VCaP (cell line): ENCODE results near the gene CCDC102A.

Source experiments
- H3K27ac ChIP-seq: fragments of 450-650 bp; 2 replicates; pipeline ENCODE4 v1.5.1; 2017
- TF ChIP-seq, protein P1 (sequence below): fragments of 450-650 bp; conservative IDR thresholded peaks from 2 replicates; pipeline ENCODE4 v1.5.1; 2017; ENCODE audit warnings: mild to moderate bottlenecking, moderate library complexity

The CCDC102A gene

DNA sequence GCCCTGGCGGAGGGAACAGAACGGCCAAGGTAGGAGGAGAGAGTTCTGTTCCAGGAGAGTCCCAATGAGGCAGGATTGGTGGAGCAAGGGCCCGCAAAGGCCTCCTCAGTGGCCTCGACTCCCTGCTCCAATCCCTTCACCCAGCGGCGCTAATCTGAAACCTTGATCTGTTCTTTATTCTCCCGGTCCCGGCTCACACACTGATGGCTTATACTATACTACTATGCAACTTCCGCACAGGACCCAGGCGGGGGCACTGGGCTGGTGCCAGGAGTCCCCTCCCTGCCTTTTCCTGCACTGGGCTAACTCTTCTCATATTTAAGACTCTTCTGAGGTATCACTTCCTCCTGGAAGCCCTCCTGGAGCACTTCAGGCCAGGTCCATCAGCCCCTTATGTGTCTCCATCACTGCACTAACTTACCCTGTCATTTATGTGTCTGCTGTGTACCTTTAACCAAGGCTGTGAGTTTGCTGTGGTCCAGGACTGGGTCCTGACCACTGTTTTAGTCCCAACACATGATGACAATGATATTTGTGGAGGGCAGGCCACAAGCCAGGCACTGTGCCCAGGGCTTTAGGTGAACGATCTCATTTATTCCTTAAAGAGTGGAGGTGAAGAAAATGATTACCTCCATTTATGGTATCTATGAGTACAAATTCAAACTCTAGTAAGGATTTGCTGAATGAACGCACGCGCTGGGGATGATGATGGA lies 6.8 kb downstream of the CCDC102A start:
- H3K27ac ChIP-seq = no peak overlapping the region
- TF ChIP-seq, protein P1, sequence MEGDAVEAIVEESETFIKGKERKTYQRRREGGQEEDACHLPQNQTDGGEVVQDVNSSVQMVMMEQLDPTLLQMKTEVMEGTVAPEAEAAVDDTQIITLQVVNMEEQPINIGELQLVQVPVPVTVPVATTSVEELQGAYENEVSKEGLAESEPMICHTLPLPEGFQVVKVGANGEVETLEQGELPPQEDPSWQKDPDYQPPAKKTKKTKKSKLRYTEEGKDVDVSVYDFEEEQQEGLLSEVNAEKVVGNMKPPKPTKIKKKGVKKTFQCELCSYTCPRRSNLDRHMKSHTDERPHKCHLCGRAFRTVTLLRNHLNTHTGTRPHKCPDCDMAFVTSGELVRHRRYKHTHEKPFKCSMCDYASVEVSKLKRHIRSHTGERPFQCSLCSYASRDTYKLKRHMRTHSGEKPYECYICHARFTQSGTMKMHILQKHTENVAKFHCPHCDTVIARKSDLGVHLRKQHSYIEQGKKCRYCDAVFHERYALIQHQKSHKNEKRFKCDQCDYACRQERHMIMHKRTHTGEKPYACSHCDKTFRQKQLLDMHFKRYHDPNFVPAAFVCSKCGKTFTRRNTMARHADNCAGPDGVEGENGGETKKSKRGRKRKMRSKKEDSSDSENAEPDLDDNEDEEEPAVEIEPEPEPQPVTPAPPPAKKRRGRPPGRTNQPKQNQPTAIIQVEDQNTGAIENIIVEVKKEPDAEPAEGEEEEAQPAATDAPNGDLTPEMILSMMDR = no peak

DNA sequence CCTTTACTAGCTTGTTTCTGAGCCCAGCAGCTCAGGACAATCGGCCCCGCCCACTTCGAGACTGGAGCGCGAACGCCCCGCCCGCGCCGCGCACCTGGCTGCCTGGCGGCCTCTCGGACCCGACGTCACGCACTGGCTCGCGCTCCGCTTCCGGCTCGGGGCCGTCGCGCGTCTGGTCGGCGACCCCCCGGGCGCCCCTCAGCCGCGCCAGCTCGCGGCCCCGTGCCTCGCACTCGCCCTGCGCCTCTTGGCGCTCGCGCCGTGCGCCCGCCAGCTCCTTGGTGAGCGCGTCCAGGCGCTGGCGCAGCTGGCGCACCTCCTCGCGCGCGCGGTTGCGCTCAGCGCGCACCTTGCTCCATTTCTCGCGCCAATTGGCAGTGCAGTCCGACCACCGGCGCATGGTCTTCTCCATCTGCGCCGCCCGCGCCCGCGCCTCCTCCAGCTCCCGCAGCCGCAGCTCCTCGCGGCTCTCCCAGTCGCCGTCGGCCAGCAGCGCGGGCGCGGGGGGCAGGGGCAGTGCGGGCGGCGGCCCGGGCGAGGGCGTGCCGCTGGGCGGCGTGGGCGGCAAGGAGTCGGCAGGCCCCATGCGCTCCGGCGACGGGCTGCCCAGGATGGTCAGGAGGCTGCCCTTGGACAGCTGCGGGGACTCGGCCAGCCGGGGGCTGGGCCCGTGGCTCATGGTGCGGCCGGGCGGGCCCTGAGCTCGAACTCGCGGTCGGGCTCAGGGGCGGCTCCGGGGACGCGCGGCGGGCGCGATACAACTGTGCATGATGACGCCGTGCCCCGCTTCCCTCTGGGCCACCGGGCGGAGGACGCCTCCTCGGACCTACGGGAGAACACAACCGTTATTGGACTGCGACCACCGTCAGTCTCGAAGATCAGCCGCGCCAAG lies 7.6 kb downstream of the CCDC102A start:
- H3K27ac ChIP-seq = no peak overlapping the region
- TF ChIP-seq, protein P1 = no peak

DNA sequence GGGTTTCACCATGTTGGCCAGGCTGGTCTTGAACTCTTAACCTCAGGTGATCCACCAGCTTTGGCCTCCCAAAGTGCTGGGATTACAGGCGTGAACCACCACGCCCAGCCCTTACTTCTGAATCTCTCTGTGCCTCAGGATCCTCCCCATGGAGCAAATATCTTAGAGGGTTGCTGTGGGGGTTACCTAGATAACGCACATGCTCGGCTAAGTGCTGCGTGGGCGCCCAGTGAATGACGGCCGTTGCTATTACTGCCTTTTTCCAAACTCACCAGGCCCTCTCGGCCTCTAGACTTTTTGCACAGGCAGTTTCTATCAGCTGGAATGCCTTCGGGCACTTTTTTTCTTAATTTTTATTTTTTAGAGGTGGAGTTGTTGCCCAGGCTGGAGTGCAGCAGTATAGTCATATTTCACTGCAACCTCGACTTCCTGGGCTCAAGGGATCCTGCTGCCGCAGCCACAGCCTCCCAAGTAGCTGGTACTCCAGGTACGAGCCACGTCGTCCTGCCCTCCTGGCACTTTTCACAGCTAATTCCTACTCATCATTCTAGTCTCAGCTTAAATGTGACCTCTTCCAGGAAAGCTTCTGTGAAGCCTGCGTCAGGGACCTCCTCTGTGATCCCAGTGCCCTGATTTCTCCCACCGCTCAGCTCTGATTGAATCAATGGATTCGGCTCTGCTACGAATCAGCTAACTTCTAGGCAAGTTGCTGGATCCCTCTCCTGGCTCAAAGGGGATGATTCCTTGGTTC lies 8.6 kb downstream of the CCDC102A start:
- TF ChIP-seq, protein P1 = no peak
- no peak overlapping the region for H3K27ac ChIP-seq

DNA sequence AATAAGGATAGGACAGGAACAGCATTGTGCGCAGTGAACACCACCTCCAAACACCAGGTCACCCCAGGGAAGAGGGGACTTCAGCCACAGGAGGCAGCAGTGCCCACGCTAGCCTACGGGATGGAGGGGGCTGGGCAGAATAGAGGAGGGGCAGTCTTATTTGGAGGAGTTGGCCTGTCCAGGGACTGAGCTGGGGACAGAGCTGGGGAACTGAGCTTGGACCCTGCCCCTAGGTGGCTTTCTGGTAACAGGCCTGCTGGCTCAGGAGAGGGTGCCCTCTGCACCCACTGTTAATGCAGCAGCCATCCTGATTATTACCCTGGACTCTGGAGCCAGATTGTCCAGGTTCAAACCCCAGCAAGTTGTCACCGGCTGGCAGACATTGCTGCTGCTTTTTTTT lies 9.3 kb downstream of the CCDC102A start:
- TF ChIP-seq, protein P1 = no peak
- no peak overlapping the region for H3K27ac ChIP-seq

DNA sequence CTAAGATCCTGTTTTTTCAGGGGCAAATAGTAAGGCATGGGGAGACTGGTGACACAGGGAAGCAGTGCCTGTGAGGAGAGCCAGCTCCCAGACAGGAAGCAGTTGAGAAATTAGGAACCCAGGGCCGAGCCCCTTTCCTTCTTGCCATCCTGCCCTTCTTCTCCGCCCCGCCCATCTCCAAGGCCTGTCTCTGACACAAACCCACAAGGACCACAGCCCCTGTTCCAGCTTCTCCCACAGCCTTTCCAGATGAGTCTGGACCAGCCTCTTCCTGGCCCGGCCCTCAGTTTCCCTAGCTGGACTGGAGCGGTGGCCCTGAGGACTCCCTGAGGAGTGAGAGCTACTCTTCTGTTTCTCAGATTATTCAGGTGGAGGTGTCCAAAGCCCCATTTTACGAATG lies 9.9 kb downstream of the CCDC102A start:
- TF ChIP-seq, protein P1 = no peak
- H3K27ac ChIP-seq = no peak overlapping the region

DNA sequence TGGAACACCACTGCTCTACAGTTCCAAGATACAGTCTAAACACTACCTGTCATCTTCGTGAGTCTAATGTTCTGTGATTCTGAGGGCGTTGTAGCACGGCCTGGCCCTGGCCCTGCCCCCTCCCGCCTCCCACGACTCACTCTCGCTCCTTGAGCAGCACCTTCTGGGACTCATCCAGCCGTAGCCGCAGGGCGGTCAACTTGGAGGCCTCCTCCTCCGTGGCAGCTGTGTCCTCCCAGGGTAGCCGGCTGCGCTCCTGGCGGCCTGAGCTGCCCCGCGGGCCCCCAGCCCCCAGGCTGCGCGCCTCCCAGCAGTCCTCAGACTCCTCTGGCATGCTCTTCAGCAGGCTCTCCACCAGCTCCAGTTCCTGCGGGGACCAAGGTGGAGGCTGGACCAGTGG lies 10.6 kb downstream of the CCDC102A start:
- no peak overlapping the region for H3K27ac ChIP-seq
- TF ChIP-seq, protein P1 = no peak

DNA sequence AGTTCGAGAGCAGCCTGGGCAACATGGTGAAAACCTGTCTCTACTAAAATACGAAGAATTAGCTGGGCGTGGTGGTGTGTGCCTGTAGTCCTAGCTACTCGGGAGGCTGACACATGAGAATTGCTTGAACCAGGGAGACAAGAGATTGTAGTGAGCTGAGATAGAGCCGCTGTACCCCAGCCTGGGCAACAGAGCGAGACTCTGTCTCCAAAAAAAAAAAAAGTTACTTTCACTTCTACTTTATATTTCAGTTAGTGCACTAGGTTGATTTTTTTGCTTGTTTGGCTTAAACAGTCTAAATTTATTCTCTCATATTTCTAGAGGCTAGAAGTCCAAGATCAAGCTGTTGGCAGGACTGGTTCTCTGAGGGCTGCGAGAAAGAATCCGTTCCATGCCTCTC lies 13.4 kb downstream of the CCDC102A start:
- no peak overlapping the region for H3K27ac ChIP-seq
- TF ChIP-seq, protein P1 = no peak
